HG03565 (cell line): ENCODE data around the gene WDTC1.

ENCODE experiments used
- ATAC-seq: cut with Tn5 transposase; IDR thresholded peaks from one replicate; pipeline ENCODE4 v1.9.1; 2021; ENCODE audit warnings: mild to moderate bottlenecking, moderate library complexity; ENCODE audit not compliant: unreplicated experiment

The WDTC1 gene

GRCh38 chr1:27332536-27333281, 98.3 kb downstream of the WDTC1 start:
- no peak for ATAC-seq

GRCh38 chr1:27333717-27334279, 99.4 kb downstream of the WDTC1 start:
- ATAC-seq, result no peak

DNA sequence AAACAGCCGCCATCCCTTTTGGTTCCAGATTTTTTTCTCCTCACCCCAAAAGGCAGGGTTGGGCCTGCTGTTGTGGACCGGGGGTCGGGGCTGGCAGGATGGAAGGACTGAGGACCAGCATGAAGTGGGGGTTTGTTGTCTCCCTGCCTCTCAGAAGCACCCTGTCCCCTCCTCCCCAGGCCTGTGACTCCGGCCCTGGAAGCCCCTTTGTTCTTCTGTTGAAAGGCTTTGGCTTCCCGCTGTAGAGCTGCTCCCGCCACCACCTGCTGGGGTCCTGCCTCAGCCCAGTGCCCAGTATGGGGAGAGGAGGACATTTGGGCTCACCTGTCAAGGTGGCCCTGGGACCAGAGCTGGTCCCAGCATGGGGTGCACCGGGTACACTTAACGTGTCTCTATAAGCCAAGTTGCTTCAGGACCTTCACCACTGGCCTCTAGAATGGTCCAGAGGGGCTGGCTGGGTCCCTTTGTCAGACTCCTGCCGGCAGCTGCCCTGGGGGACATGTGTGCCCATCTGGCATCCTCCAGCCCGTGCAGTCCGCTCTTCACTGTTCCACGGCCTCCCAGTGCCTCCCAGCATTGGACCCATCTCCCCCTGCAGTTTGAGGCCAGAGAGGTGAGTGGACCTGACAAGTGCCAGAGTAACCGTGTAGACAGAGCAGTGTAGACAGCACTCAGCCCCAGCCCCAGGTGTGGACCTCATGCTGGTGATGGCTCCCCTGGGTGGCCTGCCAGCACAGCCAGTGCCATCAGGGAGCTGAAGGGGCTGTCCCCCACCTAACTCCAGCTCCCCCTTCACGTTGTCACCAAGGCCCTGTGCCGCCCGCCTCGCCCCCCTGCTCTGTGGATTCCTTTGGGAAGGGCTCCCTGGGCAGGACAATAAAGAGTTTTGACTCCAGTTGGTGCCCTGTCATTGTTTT, 101.3 kb downstream of the WDTC1 start:
- ATAC-seq, result no peak

DNA sequence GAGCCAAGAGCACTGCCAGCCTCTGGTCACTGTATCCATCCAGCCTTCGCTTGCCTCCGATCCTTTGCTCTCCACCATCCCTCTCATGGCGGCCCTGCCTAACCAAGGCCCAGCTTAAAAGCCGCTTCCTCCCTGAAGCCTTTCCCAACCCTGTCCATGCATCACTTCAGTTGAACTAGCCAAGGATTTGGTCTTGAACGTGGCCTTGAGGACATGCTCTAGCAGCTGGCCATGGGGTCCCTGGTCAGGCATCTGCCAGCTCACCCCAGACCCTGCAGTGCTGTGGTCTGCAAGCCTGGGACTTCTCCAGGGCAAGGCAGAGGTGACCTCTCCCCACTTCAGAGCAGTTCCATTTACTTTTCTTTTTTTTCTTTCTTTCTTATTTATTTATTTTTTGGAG, 102.3 kb downstream of the WDTC1 start:
- no peak for ATAC-seq

DNA sequence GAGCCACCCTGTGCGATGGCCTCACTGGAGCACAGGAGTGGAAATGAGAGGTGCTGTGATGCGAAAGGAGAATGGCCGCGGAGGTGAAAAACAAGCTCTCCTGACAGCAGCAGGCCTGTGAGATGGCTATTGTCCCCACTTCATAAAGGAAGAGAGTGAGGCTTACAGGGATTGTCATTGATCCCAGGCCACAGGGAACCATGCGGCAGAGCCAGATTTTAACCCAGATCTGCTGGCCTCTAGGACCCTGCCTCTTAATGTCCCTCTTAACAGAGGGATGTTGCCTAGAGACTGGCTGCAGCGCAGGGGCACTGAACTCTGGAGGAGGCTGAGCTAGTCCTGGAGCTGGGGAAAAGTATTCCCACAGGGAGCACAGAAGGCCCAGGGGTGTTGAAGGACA, 104.3 kb downstream of the WDTC1 start:
- ATAC-seq, result no peak

DNA sequence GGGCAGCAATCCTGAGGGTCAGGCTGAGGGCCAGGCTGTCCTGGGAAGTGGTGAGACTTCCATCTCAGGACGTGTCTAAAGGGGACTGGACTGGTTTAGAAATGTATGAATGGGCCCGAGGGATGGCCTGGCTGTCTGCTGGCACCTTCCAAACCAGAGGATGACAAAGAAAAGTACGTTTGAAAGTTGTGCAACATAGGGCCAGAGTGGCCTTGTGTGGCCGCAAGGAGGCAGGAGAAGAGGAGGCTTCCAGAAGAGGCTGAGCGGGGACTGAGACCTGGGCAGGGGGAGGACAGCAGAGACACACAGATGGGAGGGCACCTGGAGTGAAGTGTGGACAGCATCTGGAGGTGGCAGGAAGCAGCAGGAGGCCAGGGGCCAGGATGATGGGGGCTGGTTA, 104.8 kb downstream of the WDTC1 start:
- ATAC-seq, result no peak

- no peak for ATAC-seq
Measured at GRCh38 chr1:27341525-27342252, 107.3 kb downstream of the WDTC1 start, which contains the start of gene SYTL1. Gene SYTL1, plus strand, starts transcription at chr1:27342022. Its CDS starts 3,313 bp downstream, at chr1:27345335.

GRCh38 chr1:27342391-27342777, 108.0 kb downstream of the WDTC1 start:
- no peak for ATAC-seq

GRCh38 chr1:27342778-27343638, 108.6 kb downstream of the WDTC1 start:
- no peak for ATAC-seq

GRCh38 chr1:27343639-27344025, 109.2 kb downstream of the WDTC1 start:
- ATAC-seq, result no peak

DNA sequence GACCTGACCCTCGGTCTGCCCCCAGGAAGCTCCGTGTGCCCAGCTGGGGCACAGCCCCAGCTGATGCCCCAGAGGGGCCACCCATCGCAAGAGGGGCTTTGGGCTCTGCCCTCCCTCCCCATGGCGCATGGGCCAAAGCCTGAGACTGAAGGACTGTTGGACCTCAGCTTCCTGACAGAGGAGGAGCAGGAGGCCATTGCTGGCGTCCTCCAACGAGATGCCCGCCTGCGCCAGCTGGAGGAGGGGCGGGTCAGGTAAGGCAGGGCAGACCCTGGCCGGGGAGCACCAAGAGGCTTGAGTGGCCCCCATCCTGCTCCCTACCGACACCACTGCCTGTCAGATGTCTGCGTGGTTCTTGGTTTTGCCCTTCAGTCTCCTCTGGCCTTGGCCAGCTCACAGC, 110.8 kb downstream of the WDTC1 start:
- ATAC-seq, result no peak

DNA sequence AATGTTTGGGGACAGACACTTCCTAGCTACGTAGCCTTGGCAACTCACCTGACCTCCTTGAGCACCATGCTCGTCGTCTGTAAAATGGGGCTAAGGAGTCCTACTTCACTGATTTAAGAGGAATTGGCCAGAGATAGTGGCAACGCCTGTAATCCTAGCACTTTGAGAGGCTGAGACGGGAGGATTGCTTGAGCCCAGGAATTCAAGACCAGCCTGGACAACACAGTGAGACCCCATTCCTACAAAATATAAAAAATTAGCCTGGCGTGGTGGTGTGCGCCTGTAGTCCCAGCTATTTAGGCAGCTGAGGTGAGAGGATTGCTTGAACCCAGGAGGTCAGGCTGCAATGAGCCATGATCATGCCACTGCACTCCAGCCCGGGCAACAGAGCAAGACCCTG, 111.9 kb downstream of the WDTC1 start:
- no peak for ATAC-seq

GRCh38 chr1:27346991-27347624, 112.7 kb downstream of the WDTC1 start:
- ATAC-seq, result no peak

DNA sequence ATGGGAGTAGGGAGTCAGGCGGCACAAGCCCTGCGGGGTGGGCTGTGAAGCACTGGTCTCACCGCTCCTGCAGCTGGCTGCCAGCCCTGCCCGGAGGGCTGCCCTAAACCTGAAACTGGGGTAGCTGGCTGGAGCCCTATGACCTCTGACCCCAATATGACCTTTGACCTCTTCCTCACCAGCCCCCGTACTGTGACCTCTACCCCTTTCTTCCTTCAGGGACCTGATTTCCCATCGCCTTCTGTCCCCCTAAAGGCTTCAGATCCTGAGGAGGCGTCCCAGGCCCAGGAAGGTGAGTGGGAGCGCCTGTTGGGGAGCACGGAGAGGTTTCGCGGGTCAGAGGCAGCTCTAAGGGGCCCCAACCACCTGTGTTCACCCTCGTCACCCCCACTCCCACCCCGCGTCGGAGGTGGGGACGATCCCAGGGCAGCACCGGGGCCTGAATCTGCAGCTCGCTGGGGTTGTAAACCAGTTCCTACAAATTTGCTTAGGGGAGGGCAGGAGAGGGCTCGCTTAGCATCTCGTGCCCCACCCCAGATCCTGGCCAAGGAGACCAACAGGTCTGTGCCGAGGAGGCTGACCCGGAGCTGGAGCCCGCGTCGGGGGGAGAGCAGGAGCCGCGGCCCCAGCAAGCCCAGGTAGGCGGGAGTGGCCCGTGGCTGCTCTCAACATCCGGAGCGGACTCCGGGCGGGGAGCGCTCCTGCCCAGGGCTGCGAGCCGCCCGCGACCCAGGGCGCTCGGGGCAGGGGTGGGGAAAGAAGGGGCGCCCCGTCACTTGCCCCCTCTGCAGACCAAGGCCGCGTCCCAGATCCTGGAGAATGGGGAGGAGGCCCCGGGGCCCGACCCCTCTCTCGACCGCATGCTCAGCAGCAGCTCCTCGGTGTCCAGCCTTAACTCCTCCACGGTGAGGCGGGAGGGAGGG, 114.7 kb downstream of the WDTC1 start:
- no peak for ATAC-seq

DNA sequence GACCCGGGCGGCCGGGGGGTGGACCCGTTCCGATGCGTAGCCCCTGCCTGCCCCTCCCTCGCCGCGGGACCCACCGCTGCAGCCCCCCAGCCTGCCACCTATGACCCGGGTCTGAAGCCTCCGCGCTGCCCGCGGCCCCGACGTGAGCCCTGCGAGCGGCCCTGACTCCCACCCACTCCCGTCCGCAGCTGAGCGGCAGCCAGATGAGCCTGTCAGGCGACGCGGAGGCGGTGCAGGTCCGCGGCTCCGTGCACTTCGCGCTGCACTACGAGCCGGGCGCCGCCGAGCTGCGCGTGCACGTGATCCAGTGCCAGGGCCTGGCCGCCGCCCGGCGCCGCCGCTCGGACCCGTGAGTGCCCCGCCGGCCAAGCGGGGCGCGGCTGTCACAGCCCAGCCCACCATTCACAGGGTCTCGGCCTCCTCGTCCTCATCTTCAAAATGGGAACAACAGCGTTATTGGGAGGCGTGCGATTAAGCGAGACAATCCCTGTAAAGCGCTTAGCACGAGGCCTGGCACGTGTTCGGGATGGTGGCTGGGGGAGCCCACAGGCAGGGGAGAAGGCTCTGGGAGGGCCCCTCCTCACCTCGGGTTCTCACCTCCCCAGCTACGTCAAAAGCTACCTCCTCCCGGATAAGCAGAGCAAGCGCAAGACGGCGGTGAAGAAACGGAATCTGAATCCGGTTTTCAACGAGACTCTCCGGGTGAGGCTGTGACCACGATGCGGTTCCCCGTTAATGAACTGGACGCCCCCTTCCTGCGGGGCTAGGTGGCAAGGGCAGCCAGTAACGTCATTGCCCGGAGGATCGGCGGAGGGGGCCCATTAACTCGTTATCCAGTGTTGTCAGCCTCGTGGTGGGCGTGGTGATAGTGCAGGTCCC, 115.6 kb downstream of the WDTC1 start:
- no peak for ATAC-seq

- ATAC-seq, result no peak
Measured at GRCh38 chr1:27350663-27351540, 116.5 kb downstream of the WDTC1 start.
